Dendritic cell treated with granulocyte-macrophage colony-stimulating factor and Interleukin-4, amounts not matched to agents 40 ng/mL and 50 ng/mL, for 4 days (primary cell): ENCODE measurements around the gene GUCD1.

ENCODE experiments used
- H3K27ac Mint-ChIP-seq: one replicate; pipeline ENCODE4 v1.8.0; 2022; ENCODE audit warnings: mild to moderate bottlenecking, mixed read lengths
- H3K27me3 Mint-ChIP-seq: one replicate; pipeline ENCODE4 v1.8.0; 2022; ENCODE audit warnings: mild to moderate bottlenecking, mixed read lengths
- H3K36me3 Mint-ChIP-seq: one replicate; pipeline ENCODE4 v1.8.0; 2022; ENCODE audit warnings: low read depth, mixed read lengths
- H3K4me1 Mint-ChIP-seq: one replicate; pipeline ENCODE4 v1.8.0; 2022; ENCODE audit warnings: low read depth, mixed read lengths
- H3K4me3 Mint-ChIP-seq: one replicate; pipeline ENCODE4 v1.8.0; 2022; ENCODE audit warnings: mild to moderate bottlenecking, moderate library complexity, mixed read lengths
- H3K9me3 Mint-ChIP-seq: one replicate; pipeline ENCODE4 v1.8.0; 2022; ENCODE audit warnings: mixed read lengths
- intact Hi-C: fragments of 100-400 bp; cut with micrococcal nuclease; formaldehyde crosslinking; loops from one replicate; pipeline ENCODE4 v1.15.0; 2022

Gene GUCD1

GRCh38 chr22:24584871-24585411 lies 30.0 kb upstream of the GUCD1 start:
- intact Hi-C loops, result no loop called here
- no peaks in the 10 kb centered on the region for H3K36me3 Mint-ChIP-seq
- no peak overlapping the region for H3K27ac Mint-ChIP-seq
- H3K27me3 Mint-ChIP-seq, result no peaks in the 10 kb centered on the region
- H3K4me1 Mint-ChIP-seq, result no peaks in the 10 kb centered on the region
- H3K4me3 Mint-ChIP-seq, result no peak overlapping the region
- H3K9me3 Mint-ChIP-seq, result no peaks in the 10 kb centered on the region

- Mint-ChIP-seq H3K9me3 (no peaks in the 10 kb centered on the region), H3K4me1 (no peaks in the 10 kb centered on the region), H3K36me3 (no peaks in the 10 kb centered on the region), H3K27ac (no peak overlapping the region), H3K4me3 (no peak overlapping the region), H3K27me3 (no peaks in the 10 kb centered on the region)
- intact Hi-C loops, result no loop called here
Observed at GRCh38 chr22:24584166-24584790, 29.3 kb upstream of the GUCD1 start.

GRCh38 chr22:24583221-24584165 lies 28.6 kb upstream of the GUCD1 start:
- H3K9me3 Mint-ChIP-seq, result no peaks in the 10 kb centered on the region
- intact Hi-C loops, result no loop called here

DNA sequence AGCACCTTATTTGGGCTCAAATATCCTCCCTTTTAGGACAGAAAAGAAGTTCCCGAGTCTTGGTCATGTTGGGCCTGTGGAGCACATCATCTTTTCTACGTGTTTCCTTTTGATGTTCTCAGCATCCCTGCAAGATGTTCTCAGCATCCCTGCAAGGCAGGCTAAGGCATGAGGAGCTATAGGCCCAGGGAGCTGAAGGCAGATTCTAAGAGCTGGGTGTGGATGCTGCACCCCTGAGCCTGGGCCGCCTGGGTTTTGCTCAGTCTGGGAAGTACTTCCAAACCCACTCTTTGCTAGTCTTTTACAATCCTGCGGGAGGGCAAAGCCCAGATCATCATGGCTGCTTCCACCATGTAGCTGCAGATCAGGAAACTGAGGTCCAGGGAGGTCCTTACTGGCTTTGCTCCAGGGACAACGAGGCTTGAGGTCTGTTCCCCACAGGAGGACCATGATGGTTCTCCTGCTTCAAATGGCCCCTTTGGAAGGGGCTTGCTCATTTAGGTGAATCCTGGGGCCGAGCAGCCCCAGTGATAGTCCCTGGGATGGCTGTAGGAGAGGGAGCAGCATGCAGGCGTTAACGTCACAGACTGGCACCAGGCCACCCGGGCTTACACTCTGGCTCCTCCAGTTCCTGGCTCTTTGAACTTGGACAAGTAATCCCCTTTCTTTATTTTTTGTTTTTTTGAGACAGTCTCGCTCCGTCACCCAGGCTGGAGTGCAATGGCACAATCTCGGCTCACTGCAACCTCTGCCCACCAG lies 27.3 kb upstream of the GUCD1 start:
- no peaks in the 10 kb centered on the region for H3K4me1 Mint-ChIP-seq
- intact Hi-C loops, result no loop called here
- peaks cover 13% of the 10 kb centered on the region for H3K36me3 Mint-ChIP-seq
- no peak overlapping the region for H3K27ac Mint-ChIP-seq
- H3K4me3 Mint-ChIP-seq, result no peak overlapping the region
- H3K27me3 Mint-ChIP-seq, result no peaks in the 10 kb centered on the region
- H3K9me3 Mint-ChIP-seq, result no peaks in the 10 kb centered on the region

More at GRCh38 chr22:24583221-24584165, 28.6 kb upstream of the GUCD1 start:
- H3K4me3 Mint-ChIP-seq, result no peak overlapping the region
- H3K36me3 Mint-ChIP-seq, result peaks cover under 1% of the 10 kb centered on the region
- no peaks in the 10 kb centered on the region for H3K27me3 Mint-ChIP-seq
- H3K27ac Mint-ChIP-seq, result no peak overlapping the region
- no peaks in the 10 kb centered on the region for H3K4me1 Mint-ChIP-seq

DNA sequence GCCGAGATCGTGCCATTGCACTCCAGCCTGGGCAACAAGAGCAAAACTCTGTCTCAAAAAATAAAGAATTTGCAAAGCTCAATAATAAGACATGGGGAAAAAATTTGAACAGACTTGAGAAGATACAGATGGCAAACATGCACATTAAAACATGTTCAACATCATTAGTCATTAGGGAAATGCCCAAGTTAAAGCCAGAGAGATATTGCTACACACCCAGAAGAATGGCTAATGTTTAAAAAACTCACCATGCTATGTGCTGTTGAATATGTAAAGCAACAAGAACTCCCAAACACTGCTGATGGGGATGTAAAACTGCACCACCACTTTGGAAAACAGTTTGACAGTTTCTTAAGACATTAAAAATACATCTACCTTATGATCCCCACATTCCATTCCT lies 25.3 kb upstream of the GUCD1 start:
- Mint-ChIP-seq H3K36me3 (peaks cover 32% of the 10 kb centered on the region), H3K4me3 (no peak overlapping the region), H3K27ac (no peak overlapping the region)

DNA sequence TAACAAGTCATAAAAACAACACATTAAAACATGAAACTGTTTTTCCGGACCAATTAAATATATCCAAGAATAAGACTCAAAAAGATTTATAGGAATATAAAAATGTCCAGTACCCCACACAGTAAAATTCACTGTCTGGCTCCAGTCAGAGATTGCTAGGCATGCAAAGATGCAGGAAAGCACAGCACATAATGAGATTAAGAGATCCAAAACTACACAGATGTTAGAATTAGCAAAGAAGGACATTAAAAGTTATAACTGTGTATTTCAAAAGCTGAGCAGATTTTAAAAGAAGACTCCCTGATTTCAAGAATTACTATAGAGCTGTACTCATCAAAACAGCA lies 24.3 kb upstream of the GUCD1 start:
- Mint-ChIP-seq H3K9me3 (no peaks in the 10 kb centered on the region), H3K4me3 (no peak overlapping the region), H3K4me1 (peaks cover 6% of the 10 kb centered on the region), H3K36me3 (peaks cover 43% of the 10 kb centered on the region), H3K27me3 (no peaks in the 10 kb centered on the region), H3K27ac (no peak overlapping the region)
- intact Hi-C loops, result no loop called here

More for the DNA sequence above, 25.3 kb upstream of the GUCD1 start:
- intact Hi-C loops, result no loop called here
- Mint-ChIP-seq H3K4me1 (peaks cover 6% of the 10 kb centered on the region), H3K9me3 (no peaks in the 10 kb centered on the region), H3K27me3 (no peaks in the 10 kb centered on the region)

DNA sequence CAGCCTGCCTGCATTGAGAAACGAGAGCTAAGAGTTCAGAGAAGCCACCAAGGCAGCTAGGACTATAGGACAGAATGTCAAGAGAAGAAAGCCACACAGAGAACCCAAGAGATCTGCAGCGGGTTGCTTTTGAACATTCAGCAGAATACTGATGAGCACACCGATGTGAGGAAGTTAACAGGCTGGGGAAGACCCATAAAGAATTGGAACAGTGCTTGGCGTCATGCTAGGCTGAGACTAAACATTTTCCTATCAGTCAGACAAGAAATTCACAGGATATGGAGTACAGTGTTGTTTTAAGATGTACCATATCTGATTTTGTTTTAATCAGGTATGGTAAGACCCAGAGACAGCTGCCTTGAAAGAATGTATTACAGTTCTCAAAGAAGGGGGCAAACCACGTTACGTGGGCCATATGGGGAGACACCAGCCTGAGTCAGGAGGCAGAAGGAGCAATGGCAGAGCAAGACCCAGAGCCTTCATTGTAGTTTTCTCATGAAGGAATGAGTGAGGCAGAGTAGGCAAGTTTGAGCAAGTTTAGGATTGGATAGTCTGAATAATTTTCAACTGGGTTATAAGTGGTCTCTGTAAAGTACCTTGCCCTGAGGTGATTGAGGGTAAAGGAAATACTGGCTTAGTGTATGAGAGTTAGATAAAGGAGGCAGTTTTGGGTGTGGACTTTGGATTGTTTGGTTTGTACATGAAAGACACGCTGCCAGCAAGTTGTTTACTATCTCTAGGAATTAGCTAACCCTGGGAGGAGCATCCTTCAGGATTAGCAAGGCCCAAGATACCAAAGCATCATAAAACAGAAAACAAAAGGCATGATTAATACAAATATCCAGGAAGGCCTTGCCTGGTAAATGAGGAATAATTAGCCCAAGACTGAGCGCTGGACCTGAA lies 23.7 kb upstream of the GUCD1 start:
- H3K27ac Mint-ChIP-seq, result no peak overlapping the region
- intact Hi-C loops, result no loop called here

DNA sequence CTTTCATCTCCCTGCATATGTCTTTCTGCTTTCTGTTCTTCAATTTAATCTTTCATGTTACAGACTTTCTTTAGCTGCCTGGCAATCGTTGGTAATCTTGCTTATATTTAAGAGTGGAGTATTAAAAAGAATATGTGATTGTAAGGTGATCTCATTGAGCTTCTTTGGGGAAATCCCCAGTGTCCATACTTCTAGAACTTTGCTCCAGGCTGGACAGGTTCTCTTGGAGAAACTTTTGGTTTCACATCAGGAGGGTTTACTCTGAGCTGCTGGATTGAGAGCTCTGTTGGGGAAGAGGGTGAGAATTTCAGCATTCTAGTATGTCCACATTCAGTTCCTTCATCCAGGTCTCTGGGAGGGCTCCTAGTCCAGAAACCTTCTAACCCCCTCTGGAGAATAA lies 21.8 kb upstream of the GUCD1 start:
- H3K27ac Mint-ChIP-seq, result peak overlapping the region; percentile 55
- no peaks in the 10 kb centered on the region for H3K9me3 Mint-ChIP-seq
- peaks cover 6% of the 10 kb centered on the region for H3K4me1 Mint-ChIP-seq
- H3K4me3 Mint-ChIP-seq, result no peak overlapping the region
- no peaks in the 10 kb centered on the region for H3K27me3 Mint-ChIP-seq
- H3K36me3 Mint-ChIP-seq, result peaks cover 65% of the 10 kb centered on the region
- intact Hi-C loops, result no loop called here

More for the DNA sequence above, 23.7 kb upstream of the GUCD1 start:
- Mint-ChIP-seq H3K9me3 (no peaks in the 10 kb centered on the region), H3K36me3 (peaks cover 47% of the 10 kb centered on the region), H3K4me3 (no peak overlapping the region), H3K4me1 (peaks cover 6% of the 10 kb centered on the region), H3K27me3 (no peaks in the 10 kb centered on the region)

DNA sequence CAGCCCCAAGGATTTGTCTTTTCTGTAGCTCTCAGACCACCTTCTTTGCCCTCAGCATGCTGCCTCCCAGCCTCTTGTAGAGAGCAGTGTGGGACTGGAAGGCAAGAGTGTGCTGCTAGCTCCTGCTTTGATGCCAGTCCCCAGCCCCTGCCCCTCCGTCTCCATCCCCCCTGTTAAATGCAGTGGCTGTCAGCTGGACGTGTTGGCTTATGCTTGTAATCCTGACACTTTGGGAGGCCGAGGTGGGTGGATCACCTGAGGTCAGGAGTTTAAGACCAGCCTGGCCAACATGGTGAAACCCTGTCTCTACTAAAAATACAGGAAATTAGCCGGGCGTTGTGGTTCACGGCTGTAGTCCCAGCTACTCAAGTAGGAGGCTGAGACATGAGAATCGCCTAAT lies 16.3 kb upstream of the GUCD1 start:
- intact Hi-C loops, result no loop called here
- Mint-ChIP-seq H3K4me3 (no peak overlapping the region), H3K36me3 (peaks cover 92% of the 10 kb centered on the region), H3K27me3 (no peaks in the 10 kb centered on the region), H3K4me1 (peaks cover 5% of the 10 kb centered on the region), H3K9me3 (no peaks in the 10 kb centered on the region), H3K27ac (no peak overlapping the region)

GRCh38 chr22:24567668-24568067 lies 12.7 kb upstream of the GUCD1 start:
- H3K36me3 Mint-ChIP-seq, result peaks cover 88% of the 10 kb centered on the region
- intact Hi-C loops, result no loop called here

DNA sequence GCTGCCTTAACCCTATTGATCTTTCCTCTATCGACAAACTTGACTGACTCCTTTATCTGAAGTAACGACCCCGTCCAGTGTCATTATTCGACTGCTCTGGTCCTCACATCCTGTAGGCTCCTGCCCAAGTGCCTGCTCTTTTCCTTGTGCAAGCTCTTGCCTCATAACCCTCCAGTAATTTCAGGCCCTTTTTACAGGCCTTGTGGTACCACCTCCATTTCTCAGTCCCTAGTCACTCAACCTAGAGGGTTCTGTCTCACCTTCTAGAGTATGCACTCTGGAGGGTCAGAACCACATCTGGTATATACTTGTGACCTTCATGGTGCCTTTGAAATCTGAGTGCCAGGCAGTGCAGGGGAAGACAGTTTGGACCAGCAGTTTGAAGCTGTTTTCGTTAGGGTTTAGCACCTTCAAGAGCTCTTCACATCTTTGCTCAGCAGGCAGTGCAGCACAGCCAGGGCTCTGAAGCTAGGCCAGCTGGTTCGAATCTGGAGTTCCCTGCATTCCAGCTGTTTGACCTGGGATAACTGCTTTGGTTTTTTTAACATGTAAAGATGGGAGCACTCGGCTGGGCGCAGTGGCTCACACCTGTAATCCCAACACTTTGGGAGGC lies 12.1 kb upstream of the GUCD1 start:
- intact Hi-C loops, result no loop called here
- H3K4me3 Mint-ChIP-seq, result no peak overlapping the region
- H3K27ac Mint-ChIP-seq, result no peak overlapping the region
- H3K9me3 Mint-ChIP-seq, result no peaks in the 10 kb centered on the region
- peaks cover 18% of the 10 kb centered on the region for H3K4me1 Mint-ChIP-seq
- peaks cover 86% of the 10 kb centered on the region for H3K36me3 Mint-ChIP-seq
- H3K27me3 Mint-ChIP-seq, result no peaks in the 10 kb centered on the region

More at GRCh38 chr22:24567668-24568067, 12.7 kb upstream of the GUCD1 start:
- Mint-ChIP-seq H3K27me3 (no peaks in the 10 kb centered on the region), H3K4me3 (no peak overlapping the region), H3K27ac (no peak overlapping the region), H3K4me1 (peaks cover 18% of the 10 kb centered on the region), H3K9me3 (no peaks in the 10 kb centered on the region)

GRCh38 chr22:24565077-24565476 lies 10.1 kb upstream of the GUCD1 start:
- Mint-ChIP-seq H3K36me3 (peaks cover 78% of the 10 kb centered on the region), H3K4me1 (peaks cover 18% of the 10 kb centered on the region), H3K9me3 (no peaks in the 10 kb centered on the region), H3K4me3 (no peak overlapping the region), H3K27me3 (no peaks in the 10 kb centered on the region), H3K27ac (no peak overlapping the region)
- intact Hi-C loops, result no loop called here
